GM19324 (cell line): Measurements from ENCODE around the gene AP1G1.
A peak's percentile ranks its signal among the peaks of the same experiment; 100 is the strongest.
"Not testable (repeated sequence)": the region's sequence is repeated elsewhere in the genome, so short reads cannot be mapped to it uniquely, and the experiment has no call there.

ENCODE experiments used
- ATAC-seq: cut with Tn5 transposase; IDR thresholded peaks from one replicate; pipeline ENCODE4 v1.9.1; 2021; ENCODE audit warnings: mild to moderate bottlenecking, moderate library complexity; ENCODE audit not compliant: unreplicated experiment, low FRiP score

Gene AP1G1

DNA sequence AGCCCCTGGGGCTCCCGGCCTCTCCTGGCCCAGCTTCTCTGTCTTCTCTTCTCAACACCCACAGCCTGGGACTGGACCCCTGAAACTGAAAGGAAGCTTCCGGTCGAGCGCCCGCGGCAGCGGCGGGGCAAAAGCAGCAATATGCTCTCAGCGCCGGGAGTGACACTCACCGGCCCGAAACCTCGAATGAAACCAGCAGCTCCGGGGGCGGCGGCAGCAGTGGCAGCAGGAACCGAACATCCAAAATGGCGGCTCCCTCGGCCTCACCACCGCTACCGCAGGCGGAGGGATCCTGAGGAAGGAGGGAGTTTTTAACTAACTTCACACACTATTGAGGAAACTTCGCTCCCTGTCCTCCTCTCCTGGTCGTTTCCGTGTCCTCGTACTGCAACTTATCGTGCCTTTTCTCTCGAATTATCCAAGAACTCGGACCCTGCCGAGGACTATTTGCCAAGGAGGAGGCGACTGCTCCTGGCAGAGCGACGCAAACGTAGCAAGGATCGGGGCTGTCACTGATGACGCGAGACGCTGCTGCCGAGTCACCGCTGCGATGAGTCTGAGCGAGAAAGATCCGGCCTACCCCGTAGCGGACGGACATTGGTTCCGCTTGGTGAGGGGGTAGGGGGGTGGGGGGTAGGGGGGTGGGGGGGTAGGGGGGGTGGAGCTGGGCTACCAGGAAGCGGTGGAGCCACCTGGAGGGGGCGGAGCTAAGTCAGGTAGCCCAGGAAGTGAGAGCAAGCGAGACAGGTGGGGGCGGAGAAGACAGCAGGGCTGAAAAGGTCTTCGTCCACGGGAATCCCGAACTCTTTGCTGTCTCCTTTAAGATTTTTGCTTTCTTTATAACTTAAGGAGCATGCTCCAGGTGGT, at the start of gene AP1G1:
Gene AP1G1, minus strand, starts transcription at position 242 of the 867 bp plus-strand sequence. CDS start 19,355 bp downstream, outside the sequence.
- peak; percentile 90 for ATAC-seq

DNA sequence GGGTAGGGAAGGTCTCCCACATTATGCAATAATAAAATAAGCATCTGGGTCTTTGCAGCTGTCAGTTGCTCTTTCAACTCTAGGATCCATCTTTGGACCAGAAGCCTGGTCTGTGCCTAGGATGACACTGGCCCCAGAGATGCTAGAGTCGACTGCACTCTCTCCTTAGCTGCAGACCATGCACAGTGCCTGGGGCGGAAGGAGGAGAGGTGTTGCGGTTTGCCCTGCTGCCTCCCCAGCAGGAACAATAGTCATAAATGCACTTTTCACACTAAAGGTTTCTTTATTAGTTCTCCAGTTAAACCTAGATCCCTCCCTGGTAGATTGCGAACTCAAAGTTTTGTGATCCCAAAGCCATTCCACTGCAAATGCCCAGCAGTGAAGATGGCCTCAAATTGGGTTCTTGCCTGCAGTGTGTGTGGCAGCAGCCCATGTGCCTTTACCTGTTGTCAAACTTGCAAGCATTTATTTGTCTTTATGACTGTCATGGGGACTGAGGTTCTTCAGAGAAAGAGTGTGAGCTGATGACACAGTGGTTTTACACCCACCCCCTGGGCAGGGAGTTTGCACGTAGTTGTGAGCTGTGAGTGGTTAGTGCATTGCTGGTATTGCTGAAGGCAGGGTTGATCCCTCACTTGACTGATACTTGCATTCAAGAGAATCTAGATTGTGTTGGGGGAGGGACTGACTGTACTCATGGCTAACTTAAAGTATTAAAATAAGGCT, 47.5 kb upstream of the AP1G1 start:
- ATAC-seq = no peak

DNA sequence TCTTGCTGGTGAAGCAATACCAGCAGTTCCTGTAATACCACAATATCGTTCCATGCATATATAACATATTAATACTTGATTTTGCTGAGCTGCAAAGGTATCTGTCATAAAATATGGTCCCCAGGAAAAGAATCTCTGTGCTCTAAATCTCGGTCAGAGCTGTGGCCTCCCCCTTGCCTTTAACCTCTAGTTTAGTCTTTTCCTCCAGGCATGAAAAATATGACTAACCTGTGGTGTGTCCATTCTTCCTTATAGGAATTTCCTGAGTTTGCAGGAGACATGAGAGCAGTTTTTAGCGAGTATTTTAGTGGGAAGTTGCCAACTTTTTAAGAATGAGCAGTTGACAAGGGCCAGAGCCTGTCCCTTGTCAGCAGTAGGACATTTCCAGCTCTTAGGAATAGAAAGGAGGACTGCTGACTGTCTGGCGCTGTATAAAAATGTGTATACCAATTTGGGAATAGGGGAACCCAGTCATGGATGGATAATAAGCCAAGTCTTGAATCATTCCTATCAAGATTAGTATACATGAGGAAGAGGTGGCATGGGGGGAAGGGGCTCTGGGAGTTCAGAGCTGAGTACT, 45.8 kb upstream of the AP1G1 start:
- ATAC-seq = no peak

DNA sequence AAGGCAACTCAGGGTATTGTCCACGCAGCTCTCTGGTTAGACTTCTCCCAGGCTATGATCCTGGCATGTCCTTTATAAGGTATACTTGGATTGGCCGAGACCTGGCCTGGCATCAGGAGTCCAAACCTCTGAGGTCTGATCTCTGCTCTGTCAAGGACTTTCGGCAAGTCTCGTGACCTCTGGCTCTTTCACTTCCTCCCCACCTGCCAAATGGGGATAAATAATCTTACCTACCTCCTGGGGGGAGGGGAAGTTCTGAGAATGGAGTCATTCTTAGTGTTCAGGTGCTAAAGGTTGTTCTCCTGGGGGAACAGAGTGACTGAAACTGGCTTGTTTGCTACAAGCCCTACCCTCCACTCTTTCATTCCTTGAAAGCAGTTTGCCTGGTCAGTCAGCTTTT, 44.8 kb upstream of the AP1G1 start:
- peak; percentile 68 for ATAC-seq

DNA sequence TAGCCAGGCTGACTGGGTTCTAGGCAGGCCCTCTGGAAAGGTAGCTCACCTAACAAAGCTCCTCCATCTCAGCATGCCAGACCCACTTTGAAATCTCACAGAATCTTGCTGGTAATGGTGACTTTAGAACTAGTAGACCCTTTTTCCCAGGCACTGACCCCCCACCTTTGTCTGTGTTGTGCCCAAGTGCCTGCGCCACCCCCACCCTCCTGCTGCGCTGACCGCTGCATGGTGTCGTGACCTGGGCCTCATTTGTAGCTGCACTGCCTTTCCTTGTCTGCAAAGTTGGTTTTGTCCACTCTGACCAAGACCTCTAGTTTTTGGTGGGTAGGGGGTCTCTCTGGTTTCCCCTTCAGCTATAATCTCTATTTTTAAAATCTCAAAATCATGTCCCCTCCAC, 43.9 kb upstream of the AP1G1 start:
- no peak for ATAC-seq

DNA sequence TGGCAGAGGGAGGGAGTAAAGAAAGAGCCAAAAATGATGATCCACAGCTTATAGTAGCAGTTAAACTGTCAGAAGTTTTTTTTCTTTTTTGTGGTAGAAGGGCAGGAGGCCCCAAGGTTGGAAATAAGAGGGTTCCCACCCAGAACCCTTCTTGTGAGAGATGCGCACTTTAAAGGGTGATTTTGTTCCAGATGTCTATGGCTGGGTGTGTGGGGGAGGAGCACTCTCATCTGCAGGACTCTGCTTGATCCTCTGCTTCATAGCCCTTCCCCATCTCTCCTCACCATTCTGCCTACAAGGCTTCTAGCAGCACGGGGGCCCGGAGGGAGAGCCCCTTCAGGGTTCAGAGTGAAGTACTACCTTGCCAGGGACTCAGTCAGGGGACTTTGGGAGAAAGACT, 43.5 kb upstream of the AP1G1 start:
- ATAC-seq = no peak

DNA sequence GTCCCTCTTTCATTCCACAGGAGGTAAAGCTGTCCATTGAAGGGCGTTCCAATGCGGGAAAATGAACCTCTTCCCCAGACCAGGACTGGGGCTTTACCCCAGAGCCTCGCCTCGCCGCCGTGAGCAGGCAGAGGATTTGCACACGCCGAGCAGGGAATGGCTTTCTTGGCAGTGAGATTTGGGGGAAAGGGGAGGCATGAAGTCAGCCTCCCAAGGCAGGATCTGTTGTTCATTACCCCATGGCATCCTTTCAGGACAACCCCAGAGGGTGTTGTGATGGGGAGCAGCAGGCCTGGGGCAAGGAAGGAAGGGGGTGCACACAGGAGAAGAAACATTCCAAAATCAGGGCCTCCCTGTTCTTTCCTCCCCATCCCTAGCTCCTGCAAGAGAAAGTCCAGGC, 43.1 kb upstream of the AP1G1 start:
- no peak for ATAC-seq

DNA sequence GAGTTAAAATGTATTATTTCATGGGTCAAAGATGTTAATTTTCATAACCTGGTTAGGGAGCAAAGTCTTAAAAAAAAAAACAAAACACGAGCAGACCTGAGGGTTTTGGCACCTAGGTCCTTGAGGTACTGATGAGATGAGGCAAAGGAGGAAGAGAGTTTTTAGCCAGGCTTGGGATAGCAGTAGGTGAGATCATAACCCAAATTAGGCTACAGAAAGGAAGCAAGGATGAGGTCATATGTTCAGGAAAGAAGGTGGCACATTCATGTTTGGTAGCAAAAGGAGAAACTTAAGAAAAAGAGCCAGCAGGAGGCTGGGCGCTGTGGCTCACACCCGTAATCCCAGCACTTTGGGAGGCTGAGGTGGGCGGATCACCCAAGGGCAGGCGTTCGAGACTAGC, 40.0 kb upstream of the AP1G1 start:
- no peak for ATAC-seq

DNA sequence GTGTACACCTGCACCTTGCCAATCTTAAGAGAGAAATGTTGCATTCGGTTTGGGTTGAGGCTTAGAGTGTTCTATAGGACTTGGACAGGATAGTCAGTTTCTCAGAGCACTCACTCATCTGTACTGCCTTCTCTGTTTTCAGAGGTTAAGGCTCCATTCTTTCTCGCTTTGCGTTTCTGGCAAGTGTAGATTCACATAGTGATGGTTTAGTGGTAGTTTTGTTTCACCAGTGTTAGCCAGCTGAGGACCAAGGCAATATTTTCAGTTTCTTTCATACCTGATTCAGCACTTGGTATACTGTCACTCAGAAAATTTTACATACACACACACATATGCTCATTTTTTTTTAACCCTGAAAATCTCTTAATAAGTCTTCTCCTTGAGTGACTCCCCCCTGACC, 38.5 kb upstream of the AP1G1 start:
- ATAC-seq = no peak

DNA sequence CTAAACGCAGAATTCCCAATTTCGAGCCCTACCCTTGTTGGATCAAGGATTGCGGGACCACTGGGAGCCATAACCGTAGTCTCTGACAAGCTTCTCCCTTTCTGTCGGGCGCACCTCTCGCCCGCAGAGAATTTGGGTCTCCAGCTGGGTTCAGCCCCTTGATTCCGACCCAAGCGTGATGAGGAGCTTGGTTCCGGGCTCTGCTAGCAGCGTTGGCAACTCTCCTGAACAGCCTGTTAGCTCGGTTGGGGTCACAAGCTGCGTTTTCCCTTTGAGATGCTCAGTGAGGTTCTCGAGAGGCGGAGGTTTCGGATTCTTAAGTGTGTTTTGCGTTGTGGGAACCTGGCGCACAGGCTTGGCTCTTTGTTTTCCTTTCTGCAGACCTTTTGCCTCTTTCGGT, 37.8 kb upstream of the AP1G1 start:
- no peak for ATAC-seq

DNA sequence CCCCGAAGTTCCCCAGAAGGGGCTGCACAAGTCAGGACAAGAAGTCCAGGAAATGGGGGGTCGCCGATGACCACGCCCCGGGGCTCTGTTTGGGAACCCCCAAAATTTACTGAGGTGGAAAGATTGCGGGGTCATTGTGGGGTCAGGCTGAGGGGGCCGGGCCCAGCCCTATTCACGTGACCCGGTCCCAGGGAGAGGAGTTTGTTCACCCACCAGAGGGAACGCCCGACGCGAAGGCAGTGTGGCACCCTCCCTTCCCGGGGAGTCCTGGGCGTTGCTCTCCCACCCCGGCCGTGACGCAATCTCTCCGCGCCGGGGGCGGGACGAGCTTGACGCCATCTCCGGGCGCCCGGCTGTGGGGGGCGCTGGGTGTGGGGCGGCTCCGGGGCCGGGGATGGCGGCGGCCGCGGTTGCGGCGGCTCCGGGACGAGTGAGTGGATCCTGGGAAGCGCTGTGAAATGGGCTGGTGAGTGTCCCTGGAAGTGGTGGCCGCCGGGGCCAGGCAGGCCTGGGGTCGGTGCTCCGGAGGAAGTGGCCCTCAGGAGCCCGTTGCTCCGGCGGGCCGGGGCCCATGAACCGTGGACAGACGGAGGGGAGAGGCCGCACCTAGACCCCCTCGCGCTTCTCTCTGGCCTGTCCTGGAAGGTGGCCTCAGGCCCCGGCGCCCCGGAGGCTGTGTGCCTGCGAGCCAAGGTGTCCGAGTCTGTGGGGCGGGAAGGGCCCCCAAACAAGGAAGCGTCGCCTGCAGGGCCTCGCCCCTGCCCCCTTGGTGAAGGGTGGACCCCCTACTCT, 37.2 kb upstream of the AP1G1 start, which contains the start of gene ATXN1L:
Gene ATXN1L, plus strand, starts transcription at position 338 of the 792 bp plus-strand sequence. CDS start 3,765 bp downstream, outside the sequence.
- ATAC-seq = peak; percentile 84

DNA sequence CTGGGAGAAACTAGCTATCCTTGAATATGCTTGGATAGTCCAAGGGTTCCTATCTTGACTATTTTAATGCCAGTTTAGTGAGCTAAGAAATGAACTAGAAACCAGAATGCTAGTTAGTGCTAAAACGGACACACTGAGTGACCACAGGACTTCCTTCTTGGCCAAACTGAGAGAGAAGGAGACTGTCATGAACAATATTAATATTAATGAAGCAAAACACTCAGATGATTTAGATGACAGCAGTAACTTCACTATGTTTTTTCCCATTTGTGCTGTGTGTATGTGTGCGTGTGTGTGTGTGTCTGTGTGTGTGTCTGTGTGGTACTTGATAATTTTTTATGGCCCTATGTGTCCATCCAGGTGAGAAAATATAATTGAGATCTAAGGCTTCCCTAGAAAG, 34.9 kb upstream of the AP1G1 start:
- no peak for ATAC-seq

DNA sequence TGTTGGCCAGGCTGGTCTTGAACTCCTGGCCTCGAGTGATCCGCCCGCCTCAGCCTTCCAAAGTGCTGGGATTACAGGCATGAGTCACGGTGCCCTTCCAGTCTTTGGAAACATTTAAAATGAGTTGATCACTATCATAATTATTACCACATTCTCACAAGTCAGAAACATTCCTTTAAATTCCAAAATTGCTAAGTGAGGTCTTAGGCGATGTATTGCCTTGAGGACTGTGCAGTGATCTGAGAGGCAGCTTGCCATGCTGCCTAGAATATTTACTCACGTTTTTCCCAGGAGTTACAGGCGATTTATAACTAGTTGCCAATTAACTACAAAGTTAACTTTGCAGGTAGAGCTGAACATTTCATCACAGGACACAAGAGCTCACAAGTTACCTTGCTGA, 31.4 kb upstream of the AP1G1 start:
- no peak for ATAC-seq

DNA sequence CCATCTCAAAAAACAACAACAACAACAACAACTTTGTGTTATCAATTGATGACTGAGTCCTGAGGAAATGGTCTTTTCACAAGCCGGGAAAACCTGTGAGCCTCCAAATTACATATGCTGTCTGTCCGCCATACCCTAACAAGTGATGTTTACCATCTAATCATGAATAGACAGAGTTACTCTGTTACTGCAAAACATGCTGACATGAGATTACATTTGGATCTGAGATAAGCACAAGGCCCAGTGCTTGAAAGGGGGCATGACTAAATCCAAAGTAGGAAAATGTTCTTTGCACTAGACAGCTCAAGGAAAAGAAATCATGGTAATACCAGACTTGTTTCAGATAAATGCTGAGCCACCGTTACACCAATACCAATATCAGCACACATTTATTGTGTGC, 28.5 kb upstream of the AP1G1 start:
- no peak for ATAC-seq

DNA sequence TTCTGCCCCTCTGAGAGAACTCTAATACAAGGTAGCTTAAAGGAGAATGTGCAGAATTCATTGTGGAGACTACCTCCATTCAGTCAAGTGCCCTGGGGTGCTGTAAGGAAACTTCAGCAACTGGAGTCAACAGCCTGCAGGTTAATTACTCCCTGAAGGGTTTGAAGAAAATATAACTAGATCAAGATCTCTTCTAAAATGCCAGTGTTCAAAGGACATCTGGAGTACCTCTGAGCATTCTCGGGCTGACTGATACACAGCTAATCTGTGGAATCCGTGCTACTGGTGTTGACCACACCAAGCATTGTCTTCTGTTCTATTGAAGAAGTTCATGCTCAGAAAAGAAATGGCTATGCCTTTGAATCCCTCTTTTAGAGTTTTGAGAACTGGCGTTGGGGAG, 25.7 kb upstream of the AP1G1 start:
- ATAC-seq = no peak

DNA sequence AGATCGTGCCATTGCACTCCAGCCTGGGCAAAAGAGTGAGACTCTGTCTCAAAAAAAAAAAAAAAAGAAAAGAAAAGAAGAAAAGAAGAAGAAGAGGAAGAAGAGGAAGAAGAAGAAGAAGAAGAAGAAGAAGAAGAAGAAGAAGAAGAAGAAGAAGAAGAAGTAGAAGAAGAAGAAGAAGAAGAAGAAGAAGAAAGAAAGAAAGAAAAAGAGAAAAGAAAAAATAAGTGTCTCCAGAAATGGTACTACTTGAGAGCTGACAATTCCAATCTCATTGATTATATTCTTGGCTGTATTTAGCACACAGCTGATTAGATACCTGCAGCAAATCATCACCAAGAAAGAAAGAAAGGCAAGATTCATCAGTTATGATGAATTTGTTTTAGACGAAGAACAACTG, 23.5 kb upstream of the AP1G1 start:
- not testable (repeated sequence) for ATAC-seq

DNA sequence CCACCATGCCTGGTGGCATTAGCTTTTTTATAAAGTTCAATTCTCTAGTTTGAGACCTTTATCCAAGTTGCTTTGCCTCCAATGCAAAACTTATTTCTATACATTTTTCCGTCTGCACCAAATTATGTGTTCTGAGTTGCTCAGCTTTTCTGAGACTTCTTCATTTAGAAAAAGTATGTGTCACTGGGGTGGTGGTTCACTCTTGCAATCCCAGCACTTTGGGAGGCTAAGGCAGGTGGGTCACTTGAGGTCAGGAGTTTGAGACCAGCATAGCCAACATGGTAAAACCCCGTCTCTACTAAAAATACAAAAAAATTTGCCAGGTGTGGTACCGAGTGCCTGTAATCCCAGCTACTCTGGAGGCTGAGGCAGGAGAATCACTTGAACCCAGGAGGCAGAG, 23.1 kb upstream of the AP1G1 start:
- not testable (repeated sequence) for ATAC-seq

DNA sequence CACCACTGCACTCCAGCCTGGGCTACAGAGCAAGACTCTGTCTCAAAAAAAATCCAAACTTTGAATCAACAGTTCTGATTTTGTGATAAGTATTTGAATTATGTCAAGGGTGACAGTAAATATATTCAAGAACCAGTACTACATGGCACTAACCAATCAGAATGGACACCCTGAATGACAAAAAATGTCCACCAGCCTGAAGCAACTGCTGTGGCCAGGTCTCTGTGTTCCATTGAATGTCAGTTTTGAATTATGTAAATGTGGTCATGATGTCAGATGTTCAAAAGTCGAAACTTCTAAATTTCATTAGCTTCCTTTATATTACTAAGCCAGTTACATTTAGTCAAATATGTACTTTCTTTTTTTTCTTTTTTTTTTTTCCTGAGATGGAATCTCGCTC, 21.7 kb upstream of the AP1G1 start:
- ATAC-seq = no peak

DNA sequence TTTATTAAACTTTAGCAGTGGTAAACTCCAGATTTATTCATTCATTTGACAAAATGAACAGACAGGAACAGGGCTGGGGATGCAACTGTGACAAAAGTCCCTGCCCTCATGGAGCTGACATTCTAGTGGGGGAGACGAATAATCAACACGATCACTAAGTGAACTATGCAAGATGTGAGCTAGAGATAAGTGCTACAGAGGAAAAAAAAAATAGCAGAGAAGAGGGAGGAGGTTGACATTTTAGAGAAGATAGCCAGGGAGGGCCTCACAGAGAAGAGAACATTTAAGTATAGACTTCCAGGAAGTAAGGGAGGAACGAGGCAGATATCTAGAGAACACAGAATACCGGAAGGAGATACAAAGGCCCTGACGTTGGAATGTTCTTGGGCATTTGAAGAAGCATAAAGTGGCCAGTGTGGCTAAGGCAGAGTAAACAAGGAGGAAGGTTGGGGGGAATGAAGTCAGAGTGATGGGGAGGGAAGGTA, 17.9 kb upstream of the AP1G1 start:
- ATAC-seq = no peak

DNA sequence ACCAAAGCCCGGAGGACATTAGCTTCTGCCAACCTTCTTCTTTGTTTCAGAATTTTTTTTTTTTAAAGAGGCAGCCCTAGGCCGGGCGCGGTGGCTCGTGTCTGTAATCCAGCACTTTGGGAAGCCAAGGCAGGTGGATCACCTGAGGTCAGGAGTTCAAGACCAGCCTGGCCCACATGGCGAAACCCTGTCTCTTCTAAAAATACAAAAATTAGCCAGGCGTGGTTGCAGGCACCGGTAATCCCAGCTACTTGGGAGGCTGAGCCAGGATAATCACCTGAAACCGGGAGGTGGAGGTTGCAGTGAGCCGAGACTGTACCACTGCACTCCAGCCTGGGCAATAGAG, 8.5 kb upstream of the AP1G1 start:
- peak; percentile 33 for ATAC-seq
